ENCODE data around the gene MXRA8. TPM values are rescaled to one million over a fixed set of nuclear protein-coding genes. Genes with fewer than 3 reads are reported as not detected.

Gene MXRA8
- total and polyA plus RNA-seq, 8 donors, result 1.6 to 35.8 (median 11.7) TPM

DNA sequence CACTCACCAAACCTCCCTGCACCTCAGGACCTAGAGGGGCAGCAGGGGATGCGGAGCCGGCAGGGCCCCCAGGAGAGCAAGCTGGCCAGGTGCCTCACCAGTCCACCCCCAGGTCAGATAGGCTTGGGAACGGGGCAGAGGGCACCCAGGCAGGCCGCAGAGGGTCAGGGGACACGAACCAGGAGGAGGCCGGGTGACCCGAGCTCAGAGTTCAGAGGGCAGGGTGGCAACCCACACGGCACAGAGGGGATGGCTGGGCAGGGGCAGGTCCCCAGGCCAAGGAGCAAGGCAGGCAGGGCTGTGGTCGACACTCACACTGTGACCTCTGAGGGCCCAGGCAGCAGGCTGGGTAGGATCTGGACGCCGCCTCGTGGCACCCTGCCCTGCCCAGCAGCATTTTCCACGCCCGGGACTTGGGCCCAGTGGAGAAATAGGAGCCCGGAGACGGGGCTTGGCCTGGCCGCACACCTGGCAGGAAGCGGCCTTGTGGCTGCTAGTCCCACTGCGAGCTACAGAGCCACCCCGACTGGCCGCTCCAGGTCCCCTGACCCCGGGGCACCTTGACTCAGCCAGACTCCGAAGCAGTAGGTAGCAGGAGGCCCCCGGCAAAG is 14.4 kb downstream of the MXRA8 start:
- intact Hi-C loops (cut with DNase I), result no loop called here
- Histone ChIP-seq H3K27ac (no peak overlapping the region), H3K27me3 (no peaks in the 10 kb centered on the region), H3K36me3 (peaks cover 0 to 7% (median 0%) of the 10 kb centered on the region in 3 donors), H3K4me3 (no peak overlapping the region), H3K4me1 (peaks cover 8 to 20% (median 11%) of the 10 kb centered on the region in 3 donors), H3K9me3 (no peaks in the 10 kb centered on the region)
- TF ChIP-seq, protein P1, sequence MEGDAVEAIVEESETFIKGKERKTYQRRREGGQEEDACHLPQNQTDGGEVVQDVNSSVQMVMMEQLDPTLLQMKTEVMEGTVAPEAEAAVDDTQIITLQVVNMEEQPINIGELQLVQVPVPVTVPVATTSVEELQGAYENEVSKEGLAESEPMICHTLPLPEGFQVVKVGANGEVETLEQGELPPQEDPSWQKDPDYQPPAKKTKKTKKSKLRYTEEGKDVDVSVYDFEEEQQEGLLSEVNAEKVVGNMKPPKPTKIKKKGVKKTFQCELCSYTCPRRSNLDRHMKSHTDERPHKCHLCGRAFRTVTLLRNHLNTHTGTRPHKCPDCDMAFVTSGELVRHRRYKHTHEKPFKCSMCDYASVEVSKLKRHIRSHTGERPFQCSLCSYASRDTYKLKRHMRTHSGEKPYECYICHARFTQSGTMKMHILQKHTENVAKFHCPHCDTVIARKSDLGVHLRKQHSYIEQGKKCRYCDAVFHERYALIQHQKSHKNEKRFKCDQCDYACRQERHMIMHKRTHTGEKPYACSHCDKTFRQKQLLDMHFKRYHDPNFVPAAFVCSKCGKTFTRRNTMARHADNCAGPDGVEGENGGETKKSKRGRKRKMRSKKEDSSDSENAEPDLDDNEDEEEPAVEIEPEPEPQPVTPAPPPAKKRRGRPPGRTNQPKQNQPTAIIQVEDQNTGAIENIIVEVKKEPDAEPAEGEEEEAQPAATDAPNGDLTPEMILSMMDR (IDR thresholded peaks at IDR 0.05), result no peak
- ATAC-seq, result no peak
- WGBS, 2 donors, result 80 to 89% methylated on average over 24 of the region's 24 CpGs
- FAIRE-seq, result no peak
- peak in 1 of 6 donors; percentile 38 for DNase-seq

DNA sequence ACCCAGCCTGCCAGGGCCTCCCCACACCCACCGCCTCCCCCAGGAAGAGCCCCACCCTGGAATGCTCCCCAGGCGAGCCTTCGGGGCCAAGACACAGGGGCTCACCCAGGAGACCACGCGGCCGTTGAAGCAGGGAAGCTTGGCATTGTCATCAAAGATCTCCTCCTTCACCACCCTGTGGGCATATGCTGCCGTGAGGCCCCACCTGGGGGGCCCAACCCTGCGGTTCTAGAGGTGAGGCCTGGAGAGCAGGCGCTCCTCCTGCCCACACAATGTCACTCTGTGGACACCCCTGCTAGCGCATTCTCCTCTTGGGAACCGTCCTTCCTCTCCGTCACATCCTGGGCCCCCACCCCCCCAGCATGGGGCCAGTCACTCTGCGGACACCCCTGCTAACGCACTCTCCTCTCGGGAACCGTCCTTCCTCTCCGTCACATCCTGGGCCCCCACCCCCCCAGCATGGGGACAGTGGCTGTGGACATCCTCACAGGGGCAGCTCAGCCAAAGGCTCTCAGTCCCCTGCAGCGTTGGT is 15.7 kb downstream of the MXRA8 start:
- Histone ChIP-seq H3K27me3 (no peaks in the 10 kb centered on the region), H3K9me3 (no peaks in the 10 kb centered on the region), H3K4me1 (peaks cover 8 to 20% (median 11%) of the 10 kb centered on the region in 3 donors), H3K36me3 (peaks cover 0 to 18% (median 5%) of the 10 kb centered on the region in 3 donors), H3K4me3 (no peak overlapping the region), H3K27ac (no peak overlapping the region)
- DNase-seq (peak in 1 of 6 donors; percentile 31), FAIRE-seq (no peak), ATAC-seq (no peak)
- TF ChIP-seq, protein P1 (IDR thresholded peaks at IDR 0.05), result no peak
- intact Hi-C loops (cut with DNase I), result no loop called here
- WGBS, 2 donors, result 85 to 87% methylated on average over 18 of the region's 18 CpGs

DNA sequence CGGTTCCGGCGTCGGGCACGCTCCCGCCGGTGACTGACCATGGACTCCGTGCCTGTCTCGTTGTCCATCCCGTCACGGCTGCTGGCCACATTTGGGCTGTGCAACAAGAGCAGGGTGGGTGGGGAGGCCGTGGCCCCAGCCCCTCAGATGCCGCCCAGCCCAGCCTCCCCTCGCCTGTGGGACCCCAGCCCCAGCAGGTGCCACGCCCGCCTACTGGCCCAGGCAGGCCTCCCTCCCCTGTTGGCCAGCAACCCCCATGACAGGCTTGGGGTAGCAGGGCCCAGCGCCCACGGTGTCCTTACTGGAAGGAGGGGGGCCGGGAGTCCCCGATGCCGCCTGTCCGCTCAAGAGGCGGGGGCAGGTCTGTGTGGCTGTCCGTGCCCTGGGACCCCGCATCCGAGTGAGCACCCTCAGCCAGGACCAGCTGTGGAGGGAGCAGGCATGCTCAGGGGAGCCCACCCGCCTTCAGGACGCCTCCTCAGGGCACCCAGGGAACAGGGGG is 16.2 kb downstream of the MXRA8 start:
- Histone ChIP-seq H3K9me3 (no peaks in the 10 kb centered on the region), H3K27ac (no peak overlapping the region), H3K36me3 (peaks cover 0 to 18% (median 5%) of the 10 kb centered on the region in 3 donors), H3K4me1 (peaks cover 8 to 15% (median 11%) of the 10 kb centered on the region in 3 donors), H3K27me3 (no peaks in the 10 kb centered on the region), H3K4me3 (no peak overlapping the region)
- TF ChIP-seq, protein P1 (IDR thresholded peaks at IDR 0.05), result no peak
- FAIRE-seq (no peak), ATAC-seq (no peak), DNase-seq (peak in 1 of 6 donors; percentile 44)
- intact Hi-C loops (cut with DNase I), result no loop called here
- WGBS, 2 donors, result 94 to 95% methylated on average over 17 to 28 of the region's 28 CpGs

DNA sequence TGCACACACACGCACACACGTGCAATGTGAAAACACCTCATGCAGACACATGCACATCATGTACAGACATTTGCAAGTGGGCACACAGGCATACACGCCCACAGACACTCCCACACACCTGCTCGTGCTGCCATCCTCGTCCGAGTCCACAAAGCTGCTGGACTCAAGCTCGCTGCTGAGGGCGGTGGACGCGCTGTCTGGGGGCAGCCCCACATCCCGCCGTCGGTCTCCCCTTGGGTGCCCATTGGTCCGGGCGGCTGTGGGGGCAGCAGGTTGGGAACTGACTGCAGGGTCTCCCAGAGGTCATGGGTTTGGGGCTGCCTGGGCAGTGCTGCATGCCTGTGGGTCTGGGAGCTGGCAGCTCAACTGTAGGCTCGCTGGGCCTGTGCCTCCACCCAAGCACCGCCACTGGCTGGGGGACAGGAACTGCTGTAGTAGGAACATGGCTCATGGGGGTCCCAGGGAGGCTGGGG is 16.8 kb downstream of the MXRA8 start:
- peaks cover 7 to 14% (median 8%) of the 10 kb centered on the region in 3 donors for H3K4me1 ChIP-seq
- H3K9me3 ChIP-seq, result no peaks in the 10 kb centered on the region
- peaks cover 0 to 22% (median 5%) of the 10 kb centered on the region in 3 donors for H3K36me3 ChIP-seq
- 92 to 95% methylated on average over 17 of the region's 17 CpGs for WGBS, 2 donors
- no peak overlapping the region for H3K4me3 ChIP-seq
- TF ChIP-seq, protein P1 (IDR thresholded peaks at IDR 0.05), result no peak
- ATAC-seq, result no peak
- DNase-seq, result peak in 1 of 6 donors; percentile 21
- intact Hi-C loops (cut with DNase I), result no loop called here
- FAIRE-seq, result no peak
- H3K27ac ChIP-seq, result no peak overlapping the region
- no peaks in the 10 kb centered on the region for H3K27me3 ChIP-seq
